Loucy (cell line): ENCODE data around the gene G6PC3.
A peak's percentile ranks its signal among the peaks of the same experiment; 100 is the strongest.

Source experiments
- H2AFZ ChIP-seq: fragments of 200-600 bp; sonication (generic); 2 replicates; pipeline ENCODE4 v1.6.0; 2016; ENCODE audit warnings: antibody characterized with exemption, mild to moderate bottlenecking, low read length, moderate library complexity
- H3F3A ChIP-seq: fragments of 200-600 bp; 2 replicates; pipeline ENCODE4 v1.6.0; 2016; ENCODE audit warnings: antibody characterized with exemption, low read depth, mild to moderate bottlenecking
- H3K27me3 ChIP-seq: fragments of 200-600 bp; sonication (generic); 2 replicates; pipeline ENCODE4 v1.6.1; 2014; ENCODE audit warnings: low read length, mild to moderate bottlenecking; ENCODE audit not compliant: insufficient read depth, poor library complexity, severe bottlenecking
- H3K36me3 ChIP-seq: fragments of 200-600 bp; sonication (generic); 2 replicates; pipeline ENCODE4 v1.6.1; 2016; ENCODE audit warnings: low read length; ENCODE audit not compliant: insufficient read depth
- H3K4me1 ChIP-seq: fragments of 200-600 bp; sonication (generic); 2 replicates; pipeline ENCODE4 v1.5.1; 2014; ENCODE audit warnings: low read length, mild to moderate bottlenecking; ENCODE audit not compliant: insufficient read depth, poor library complexity, severe bottlenecking
- H3K4me2 ChIP-seq: fragments of 200-600 bp; sonication (generic); 2 replicates; pipeline ENCODE4 v1.6.0; 2014; ENCODE audit warnings: antibody characterized with exemption, low read length, low read depth, mild to moderate bottlenecking; ENCODE audit not compliant: poor library complexity, severe bottlenecking
- H3K4me3 ChIP-seq: fragments of 200-600 bp; sonication (generic); 2 replicates; pipeline ENCODE4 v1.5.1; 2014; ENCODE audit warnings: low read length, mild to moderate bottlenecking, mixed read lengths; ENCODE audit not compliant: poor library complexity, severe bottlenecking
- H3K79me2 ChIP-seq: fragments of 200-600 bp; sonication (generic); 2 replicates; pipeline ENCODE4 v1.6.1; 2014; ENCODE audit warnings: low read length; ENCODE audit not compliant: insufficient read depth
- H3K9ac ChIP-seq: fragments of 200-600 bp; sonication (generic); 2 replicates; pipeline ENCODE4 v1.6.0; 2014; ENCODE audit warnings: mild to moderate bottlenecking, low read depth, low read length, moderate library complexity; ENCODE audit not compliant: poor library complexity, severe bottlenecking
- H3K9me2 ChIP-seq: fragments of 200-600 bp; sonication (generic); replicated peaks from 2 replicates; pipeline ENCODE4 v1.6.1; 2016; ENCODE audit warnings: low read depth, low read length, mixed read lengths
- H3K9me3 ChIP-seq: fragments of 200-600 bp; sonication (generic); 2 replicates; pipeline ENCODE4 v1.6.1; 2014; ENCODE audit warnings: mild to moderate bottlenecking, antibody characterized with exemption, low read length, low read depth; ENCODE audit not compliant: insufficient read depth
- H4K20me1 ChIP-seq: fragments of 200-600 bp; sonication (generic); 2 replicates; pipeline ENCODE4 v1.6.0; 2014; ENCODE audit warnings: antibody characterized with exemption, low read length, mild to moderate bottlenecking; ENCODE audit not compliant: insufficient read depth, poor library complexity, severe bottlenecking
- CTCF ChIP-seq: fragments of 200-600 bp; sonication (generic); conservative IDR thresholded peaks from 2 replicates; pipeline ENCODE4 v1.5.1; 2014; ENCODE audit warnings: mild to moderate bottlenecking, antibody characterized with exemption, low read length
- EZH2phosphoT487 ChIP-seq: fragments of 200-600 bp; IDR thresholded peaks from 2 replicates; pipeline ENCODE4 v1.6.1; 2018; ENCODE audit warnings: antibody characterized with exemption, mild to moderate bottlenecking, moderate library complexity, borderline replicate concordance

The G6PC3 gene

DNA sequence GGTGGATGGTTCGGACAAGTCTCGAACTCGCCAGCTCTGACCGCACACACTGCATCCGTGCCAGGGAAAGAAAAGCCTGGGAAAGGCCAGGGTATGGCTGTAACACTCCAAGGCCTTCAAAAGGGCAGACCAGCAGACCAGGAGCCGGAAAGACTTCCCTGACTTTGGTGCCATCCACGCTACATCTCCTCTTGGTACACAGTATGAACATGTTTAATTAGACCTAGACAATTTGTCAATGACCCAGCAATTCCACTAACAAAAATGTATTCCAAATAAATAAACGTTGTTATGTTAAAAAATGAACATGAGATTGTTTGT is 53.5 kb downstream of the G6PC3 start:
- Histone ChIP-seq H3K9ac (peak overlapping the region; percentile 75), H3K4me1 (peaks cover 35% of the 10 kb centered on the region), H2AFZ (peak overlapping the region; percentile 100), H3F3A (no peaks in the 10 kb centered on the region), H3K4me3 (peak overlapping the region; percentile 79), H3K79me2 (peaks cover 41% of the 10 kb centered on the region), H3K36me3 (no peaks in the 10 kb centered on the region), H3K9me2 (no peaks in the 10 kb centered on the region), H3K4me2 (peak overlapping the region; percentile 79), H4K20me1 (peaks cover 24% of the 10 kb centered on the region), H3K9me3 (no peaks in the 10 kb centered on the region), H3K27me3 (no peaks in the 10 kb centered on the region)
- no peak for TF ChIP-seq EZH2phosphoT487
- 0 out of 2 replicates have a peak, but pooled peaks have one; percentile 9 for TF ChIP-seq CTCF
